T-helper 22 cell (primary cell): ENCODE measurements around the gene TMEM231.
"Not testable (repeated sequence)": the region's sequence is repeated elsewhere in the genome, so short reads cannot be mapped to it uniquely, and the experiment has no call there.

ENCODE experiments used
- DNase-seq: peaks from one replicate; pipeline ENCODE4 v3.0.0-alpha.2; 2020; ENCODE audit warnings: low read depth

TMEM231 gene

DNA sequence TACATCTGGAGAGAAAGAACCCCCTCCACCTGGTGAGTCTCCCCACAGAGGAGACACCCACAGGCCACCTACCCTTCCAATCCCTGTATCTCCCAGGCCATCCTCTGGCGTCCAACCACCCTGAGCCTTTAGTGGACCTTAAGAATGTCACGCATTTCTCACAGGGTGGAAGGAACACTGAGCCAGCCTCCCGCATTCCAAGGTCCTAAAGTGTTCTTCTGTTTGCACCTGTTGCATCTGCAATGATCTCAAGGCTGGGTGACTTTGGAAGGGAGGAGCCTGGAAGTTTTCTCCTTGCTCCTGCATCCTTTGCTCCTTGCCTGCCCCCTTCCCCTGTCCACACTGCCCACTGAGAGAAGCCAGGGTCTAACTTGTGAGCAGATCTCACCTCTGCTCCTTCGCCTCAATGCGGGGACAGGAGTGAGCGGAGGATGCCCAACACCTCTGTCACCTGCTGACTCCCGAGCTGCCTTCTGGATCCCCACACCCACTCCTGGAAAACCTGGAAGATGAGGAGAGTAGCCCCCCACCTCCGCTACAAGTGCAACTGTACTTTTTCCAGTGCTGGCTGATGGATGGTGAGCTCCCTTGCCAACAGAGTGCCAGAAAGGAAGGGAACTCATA is 23.8 kb downstream of the TMEM231 start:
- no peak for DNase-seq

DNA sequence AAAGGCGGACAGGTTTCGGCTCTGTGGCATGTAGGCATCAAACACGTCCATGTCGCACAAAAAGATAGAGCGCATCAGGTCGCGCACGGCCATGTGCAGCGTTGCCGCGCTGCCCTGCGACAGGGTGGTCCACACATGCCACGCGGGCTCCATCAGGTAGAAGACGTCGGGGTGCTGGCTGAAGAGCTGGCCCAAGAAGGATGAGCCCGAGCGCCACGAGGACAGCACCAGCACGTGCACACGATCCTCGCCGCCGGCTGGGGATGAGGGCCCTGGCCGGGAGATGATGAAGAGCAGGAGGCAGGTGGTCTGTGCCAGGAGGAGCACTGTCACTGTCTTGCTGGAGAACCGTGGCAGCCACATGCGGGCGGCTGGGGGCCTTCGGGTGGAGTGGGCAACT is 26.1 kb downstream of the TMEM231 start:
- DNase-seq = no peak

DNA sequence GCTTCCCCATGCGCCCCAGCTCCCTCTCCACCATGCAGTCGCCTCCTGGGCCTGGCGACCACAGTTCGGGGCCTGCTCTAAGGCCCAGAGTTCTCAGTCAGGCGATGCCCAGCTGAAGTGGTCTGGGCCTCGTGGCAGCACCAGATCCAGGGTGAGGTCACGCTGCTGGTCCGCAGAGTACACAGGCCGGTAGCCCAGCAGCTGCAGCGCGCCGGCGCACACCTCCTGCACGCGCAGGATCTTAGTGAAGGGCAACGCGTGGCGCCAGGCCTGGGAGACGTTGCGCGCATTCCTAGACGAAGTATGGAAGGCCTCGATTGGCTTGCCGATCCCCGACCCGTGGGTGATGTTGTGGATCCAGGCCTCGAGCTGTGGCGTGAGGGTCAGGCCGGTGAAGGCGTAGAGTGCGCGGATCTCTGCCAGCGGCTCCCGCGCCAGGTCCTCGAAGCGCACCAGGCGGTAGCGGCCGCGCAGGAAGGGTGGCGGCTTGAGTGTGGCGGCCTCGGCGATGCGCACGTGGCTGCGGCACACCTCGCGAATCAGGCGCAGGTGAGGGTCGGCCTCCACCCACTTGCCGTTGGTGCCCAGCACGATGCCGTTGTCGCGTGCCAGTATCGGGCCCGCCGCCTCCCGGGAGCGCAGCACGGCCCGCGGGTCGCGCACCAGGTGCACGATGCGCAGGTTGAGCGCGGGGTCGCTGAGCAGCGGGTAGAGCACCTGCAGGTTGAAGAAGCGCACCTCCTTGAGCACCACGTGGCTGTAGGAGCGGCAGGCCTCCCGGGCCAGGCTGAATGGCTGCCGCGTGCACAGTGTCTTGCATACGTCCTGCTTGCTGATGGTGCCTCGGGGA is 26.8 kb downstream of the TMEM231 start:
- DNase-seq = no peak

DNA sequence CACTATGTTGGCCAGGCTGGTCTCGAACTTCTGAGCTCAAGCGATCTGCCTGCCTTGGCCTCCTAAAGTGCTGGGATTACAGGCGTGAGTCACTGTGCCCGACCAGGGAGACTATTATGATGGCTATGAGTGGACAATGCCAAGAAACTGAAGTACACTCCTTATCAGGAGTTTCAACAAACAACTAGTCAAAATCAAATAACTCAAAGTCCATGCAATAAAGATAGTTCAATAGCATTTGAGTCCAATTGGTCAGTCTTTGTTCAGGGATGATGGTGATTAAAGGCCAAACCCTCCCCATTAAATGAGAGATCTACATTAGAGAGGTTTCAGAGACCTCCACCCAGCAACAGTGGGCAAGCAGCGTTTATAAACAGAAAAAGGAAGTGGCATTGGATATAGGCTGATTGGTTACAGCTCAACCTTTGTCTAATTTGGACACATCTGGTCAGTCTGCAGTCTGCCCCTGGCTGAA is 28.2 kb downstream of the TMEM231 start:
- no peak for DNase-seq

DNA sequence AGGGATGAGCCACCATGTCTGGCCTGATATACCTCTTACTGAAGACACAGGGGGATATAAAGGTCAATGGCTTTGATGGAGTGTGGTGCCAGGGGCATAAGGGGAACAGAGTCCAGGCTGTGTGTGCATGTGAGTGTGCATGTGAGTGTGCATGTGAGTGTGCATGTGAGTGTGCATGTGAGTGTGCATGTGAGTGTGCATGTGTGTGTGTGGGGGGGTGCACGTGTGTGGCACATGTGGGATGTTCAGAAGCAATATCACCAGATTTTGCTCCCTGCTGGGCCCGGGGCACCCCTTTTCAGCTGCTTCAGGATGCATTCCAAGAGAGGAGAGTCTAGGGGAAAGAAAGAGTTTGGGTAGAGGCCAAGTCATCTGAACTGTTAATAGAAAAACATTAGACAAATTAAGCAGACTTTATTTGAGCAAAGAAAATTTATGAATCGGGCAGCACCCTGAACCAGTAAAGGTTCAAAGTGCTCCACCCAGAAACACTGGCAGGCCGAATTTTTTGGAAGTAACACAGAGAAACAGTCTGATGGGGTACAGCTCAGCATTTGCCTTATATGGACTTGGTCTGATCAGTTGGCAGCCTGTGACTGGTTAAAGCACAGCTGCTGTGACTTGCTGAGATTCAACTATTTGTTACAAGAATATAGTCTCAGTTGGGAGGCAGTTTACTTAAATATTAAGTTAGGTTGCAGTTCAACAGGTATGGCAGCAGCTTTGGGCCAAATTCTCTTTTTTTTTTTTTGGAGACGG is 29.8 kb downstream of the TMEM231 start:
- DNase-seq = no peak

DNA sequence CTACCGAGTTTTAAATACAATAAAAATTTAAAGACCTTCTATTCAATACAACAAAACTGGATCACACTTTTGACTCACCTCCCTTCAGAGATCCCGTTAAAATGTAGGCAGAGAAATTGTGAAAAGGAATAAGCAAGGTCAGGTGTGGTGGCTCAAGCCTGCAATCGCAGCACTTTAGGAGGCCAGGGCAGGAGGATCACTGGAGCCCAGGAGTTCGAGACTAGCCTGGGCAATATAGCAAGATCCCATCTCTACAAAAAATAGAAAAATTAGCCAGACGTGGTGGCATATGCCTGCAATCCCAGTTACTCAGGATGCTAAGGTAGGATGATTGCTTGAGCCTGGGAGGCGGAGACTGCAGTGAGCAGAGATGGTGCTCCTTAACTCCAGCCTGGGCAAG is 36.9 kb downstream of the TMEM231 start:
- no peak for DNase-seq

GRCh38 chr16:75516189-75516966 is 39.7 kb downstream of the TMEM231 start:
- not testable (repeated sequence) for DNase-seq

- no peak for DNase-seq
These were observed 41.8 kb downstream of the TMEM231 start for GRCh38 chr16:75514296-75514695.

DNA sequence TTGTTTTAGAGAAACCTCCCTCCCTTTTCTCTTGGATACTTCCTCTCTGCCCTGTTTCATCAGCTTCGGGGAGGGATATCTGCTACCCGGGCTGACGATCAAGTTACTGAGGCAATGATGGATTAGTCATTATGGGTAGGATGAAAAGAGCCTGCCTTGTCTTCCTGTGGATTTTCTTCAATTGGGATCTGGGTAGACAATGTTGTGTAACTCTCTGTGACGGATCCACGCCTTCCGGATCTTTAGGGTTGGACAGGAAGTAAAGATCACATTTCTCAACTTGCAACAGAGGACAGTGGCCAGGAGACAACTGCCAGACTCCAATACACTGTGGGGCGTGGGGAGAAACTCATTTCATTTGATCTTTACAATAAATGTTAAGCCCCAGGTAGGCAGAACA is 49.5 kb downstream of the TMEM231 start:
- no peak for DNase-seq

GRCh38 chr16:75506107-75506506 is 49.9 kb downstream of the TMEM231 start:
- no peak for DNase-seq

GRCh38 chr16:75503801-75504200 is 52.3 kb downstream of the TMEM231 start:
- DNase-seq = no peak

- DNase-seq = no peak
These were observed 53.0 kb downstream of the TMEM231 start for GRCh38 chr16:75502916-75503605.

DNA sequence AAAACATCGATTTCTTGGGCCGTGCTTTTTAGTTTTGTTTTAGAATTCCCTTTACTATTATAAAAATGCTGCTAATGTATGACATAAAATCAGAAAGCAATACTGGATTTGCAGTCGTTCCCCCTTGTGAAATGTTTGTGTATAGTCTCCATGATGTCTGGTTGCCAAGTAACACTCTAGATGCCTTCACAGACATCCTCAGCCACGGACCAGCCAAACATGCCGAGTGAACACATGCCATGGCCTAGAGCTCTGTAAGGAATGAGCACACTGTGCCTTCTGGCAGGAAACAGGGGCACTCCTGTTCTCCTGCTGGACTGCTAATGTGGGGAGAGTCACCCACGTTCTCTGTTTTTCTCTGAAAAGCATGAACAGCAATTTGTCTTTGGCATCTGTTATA is 54.2 kb downstream of the TMEM231 start:
- DNase-seq = not testable (repeated sequence)

DNA sequence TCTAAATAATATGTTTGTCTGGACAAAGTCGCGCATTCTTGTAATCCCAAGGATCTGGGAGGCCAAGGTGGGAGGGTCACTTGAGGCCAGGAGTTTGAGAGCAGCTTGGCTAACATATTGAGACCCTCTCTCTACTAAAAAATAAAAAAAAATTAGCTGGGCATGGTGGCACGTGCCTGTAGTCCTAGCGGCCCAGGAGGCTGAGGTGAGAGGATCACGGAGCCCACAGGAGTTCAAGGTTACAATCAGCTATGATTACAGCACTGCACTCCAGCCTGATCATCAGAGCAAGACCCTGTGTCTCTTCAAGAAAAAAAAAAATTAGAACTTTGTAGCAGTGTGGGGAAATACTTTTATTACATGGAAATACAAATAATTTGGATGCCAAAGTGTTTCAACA is 54.7 kb downstream of the TMEM231 start:
- DNase-seq = no peak

GRCh38 chr16:75498605-75499322 is 57.3 kb downstream of the TMEM231 start:
- not testable (repeated sequence) for DNase-seq

GRCh38 chr16:75497558-75497957 is 58.5 kb downstream of the TMEM231 start:
- DNase-seq = no peak

- DNase-seq = no peak
These were observed 60.9 kb downstream of the TMEM231 start, which contains the start of gene CHST6 for GRCh38 chr16:75495076-75495674. Gene CHST6, minus strand, starts transcription at chr16:75495441. Its CDS starts 15,613 bp downstream, at chr16:75479828.

DNA sequence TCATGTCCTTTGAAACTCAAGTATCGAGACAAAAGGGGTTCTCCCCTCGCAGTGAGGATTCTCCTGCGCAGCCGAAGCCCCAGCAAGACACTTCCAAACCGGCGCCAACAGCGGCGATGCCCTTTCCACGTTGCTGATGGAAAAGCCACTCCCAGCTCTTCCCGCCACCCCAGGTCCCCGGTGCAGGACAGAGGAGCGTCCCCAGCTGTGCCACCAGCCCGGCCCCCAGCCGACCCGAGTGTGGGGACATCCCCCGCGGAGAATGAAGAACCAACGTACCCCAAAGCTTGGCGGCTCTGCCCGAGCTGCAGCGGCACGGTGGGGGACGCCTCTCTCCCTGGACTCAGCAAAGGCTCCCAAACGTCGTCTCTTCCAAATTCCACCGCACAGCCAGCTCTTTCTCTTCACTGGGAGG is 61.4 kb downstream of the TMEM231 start:
- DNase-seq = no peak

DNA sequence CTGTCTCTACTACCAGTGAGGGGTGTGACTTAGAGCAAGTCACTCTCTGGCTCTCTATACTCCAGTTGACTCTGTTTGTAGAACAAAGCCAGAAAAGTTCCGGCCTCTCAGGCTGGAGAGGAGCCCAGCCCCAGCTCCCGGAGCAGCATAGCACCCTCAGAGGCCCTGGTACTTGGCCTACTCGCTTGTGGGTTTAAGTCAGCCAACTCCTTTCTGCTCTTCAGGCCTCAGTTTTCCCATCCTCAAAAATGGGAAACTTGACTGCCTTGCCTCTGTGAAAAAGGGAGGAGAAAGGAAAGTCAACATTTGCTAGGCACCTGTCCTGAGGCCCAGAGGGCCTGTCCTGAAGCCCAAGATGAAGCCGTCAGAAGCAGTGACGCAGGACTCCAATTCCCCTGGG is 61.9 kb downstream of the TMEM231 start:
- no peak for DNase-seq

- no peak for DNase-seq
These were observed 64.2 kb downstream of the TMEM231 start for GRCh38 chr16:75491876-75492275.
